ENCODE measurements around the gene POU6F2. TPM values are rescaled to one million over a fixed set of nuclear protein-coding genes. Genes with fewer than 3 reads are reported as not detected.

POU6F2 gene
- total RNA-seq, 1 experiment from 2014 or later: 0.19 TPM

DNA sequence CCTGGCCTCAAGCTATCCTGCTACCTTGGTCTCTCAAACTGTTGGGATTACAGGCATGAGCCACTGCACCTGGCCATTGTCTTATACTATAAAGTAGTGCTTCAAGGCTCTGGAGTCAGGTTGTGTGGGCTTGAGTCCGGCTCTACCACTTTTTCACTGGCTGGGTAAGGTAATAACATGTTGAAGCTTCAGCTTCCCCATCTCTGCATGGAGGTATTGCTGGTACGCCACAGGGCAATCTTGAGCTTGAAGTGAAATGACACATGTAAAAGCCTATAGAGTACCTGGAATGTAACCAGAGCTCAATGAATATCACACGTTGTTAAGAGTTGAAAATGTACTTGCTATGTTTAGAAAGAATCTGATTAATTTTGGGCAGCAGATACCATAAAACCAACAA, 120.8 kb downstream of the POU6F2 start:
- TF ChIP-seq CTCF (IDR thresholded peaks at IDR 0.05; ENCODE audit: unreplicated experiment): no peak
- Mint-ChIP-seq H3K9me3 (ENCODE audit: unreplicated experiment) (no peaks in the 10 kb centered on the region), H3K4me1 (ENCODE audit: insufficient read depth, unreplicated experiment) (no peaks in the 10 kb centered on the region), H3K27ac (ENCODE audit: low read depth, unreplicated experiment) (no peak overlapping the region), H3K36me3 (ENCODE audit: insufficient read depth, unreplicated experiment) (no peaks in the 10 kb centered on the region), H3K4me3 (ENCODE audit: unreplicated experiment) (no peak overlapping the region), H3K27me3 (ENCODE audit: insufficient read depth, unreplicated experiment) (peaks cover 86% of the 10 kb centered on the region)
- DNase-seq (ENCODE audit: unreplicated experiment): no peak
- no TSS peak for BruUV-seq (replicated peaks)
- intact Hi-C loops (cut with micrococcal nuclease): no loop called here
- ChIA-PET POLR2A (no interaction called here), CTCF (interaction anchor here (0.6 kb wide), 1 partner anchor 192 kb away, joined by 4 read pairs; no protein-coding TSS in a partner anchor)

GRCh38 chr7:39099146-39099545, 121.4 kb downstream of the POU6F2 start:
- TF ChIP-seq CTCF (IDR thresholded peaks at IDR 0.05; ENCODE audit: unreplicated experiment): no peak
- Mint-ChIP-seq H3K4me1 (ENCODE audit: insufficient read depth, unreplicated experiment) (no peaks in the 10 kb centered on the region), H3K9me3 (ENCODE audit: unreplicated experiment) (no peaks in the 10 kb centered on the region), H3K4me3 (ENCODE audit: unreplicated experiment) (no peak overlapping the region), H3K36me3 (ENCODE audit: insufficient read depth, unreplicated experiment) (no peaks in the 10 kb centered on the region), H3K27me3 (ENCODE audit: insufficient read depth, unreplicated experiment) (peaks cover 86% of the 10 kb centered on the region), H3K27ac (ENCODE audit: low read depth, unreplicated experiment) (no peak overlapping the region)
- no peak for DNase-seq (ENCODE audit: unreplicated experiment)
- intact Hi-C loops (cut with micrococcal nuclease): no loop called here
- no TSS peak for BruUV-seq (replicated peaks)
- CTCF ChIA-PET: interaction anchor here (1.0 kb wide), 1 partner anchor 12 kb away, joined by 3 read pairs; no protein-coding TSS in a partner anchor
- POLR2A ChIA-PET: no interaction called here

DNA sequence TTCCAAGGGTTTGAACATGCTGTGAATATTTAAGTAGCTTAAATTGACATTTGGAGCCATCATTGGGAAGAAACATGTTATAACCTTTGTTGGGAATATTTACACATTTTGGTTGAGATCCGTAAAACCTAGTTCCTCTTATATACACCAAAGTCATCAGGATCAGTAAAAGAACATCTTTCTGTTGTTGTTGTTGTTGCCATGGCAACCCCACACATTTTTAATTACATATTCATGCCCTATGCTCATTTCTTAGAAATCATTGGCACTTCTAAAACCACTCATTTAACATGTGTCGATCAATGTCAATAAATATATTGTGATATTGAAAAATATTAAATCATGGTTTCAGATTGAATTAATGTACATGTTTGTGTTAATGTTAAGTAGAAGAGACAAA, 122.6 kb downstream of the POU6F2 start:
- Mint-ChIP-seq H3K4me1 (ENCODE audit: insufficient read depth, unreplicated experiment) (no peaks in the 10 kb centered on the region), H3K9me3 (ENCODE audit: unreplicated experiment) (no peaks in the 10 kb centered on the region), H3K27ac (ENCODE audit: low read depth, unreplicated experiment) (no peak overlapping the region), H3K27me3 (ENCODE audit: insufficient read depth, unreplicated experiment) (peaks cover 90% of the 10 kb centered on the region), H3K4me3 (ENCODE audit: unreplicated experiment) (no peak overlapping the region), H3K36me3 (ENCODE audit: insufficient read depth, unreplicated experiment) (no peaks in the 10 kb centered on the region)
- DNase-seq (ENCODE audit: unreplicated experiment): no peak
- ChIA-PET POLR2A (no interaction called here), CTCF (interaction anchor here (0.7 kb wide), 1 partner anchor 300 kb away, joined by 5 read pairs; no protein-coding TSS in a partner anchor)
- no peak for TF ChIP-seq CTCF (IDR thresholded peaks at IDR 0.05; ENCODE audit: unreplicated experiment)
- BruUV-seq (replicated peaks): no TSS peak
- intact Hi-C loops (cut with micrococcal nuclease): no loop called here

GRCh38 chr7:39102234-39102633, 124.5 kb downstream of the POU6F2 start:
- TF ChIP-seq CTCF (IDR thresholded peaks at IDR 0.05; ENCODE audit: unreplicated experiment): no peak
- ChIA-PET POLR2A (no interaction called here), CTCF (no interaction called here)
- no peaks in the 10 kb centered on the region for H3K9me3 Mint-ChIP-seq (ENCODE audit: unreplicated experiment)
- DNase-seq (ENCODE audit: unreplicated experiment): no peak
- H3K4me3 Mint-ChIP-seq (ENCODE audit: unreplicated experiment): no peak overlapping the region
- H3K27me3 Mint-ChIP-seq (ENCODE audit: insufficient read depth, unreplicated experiment): peaks cover 86% of the 10 kb centered on the region
- H3K36me3 Mint-ChIP-seq (ENCODE audit: insufficient read depth, unreplicated experiment): no peaks in the 10 kb centered on the region
- intact Hi-C loops (cut with micrococcal nuclease): no loop called here
- no TSS peak for BruUV-seq (replicated peaks)
- no peak overlapping the region for H3K27ac Mint-ChIP-seq (ENCODE audit: low read depth, unreplicated experiment)
- H3K4me1 Mint-ChIP-seq (ENCODE audit: insufficient read depth, unreplicated experiment): no peaks in the 10 kb centered on the region

Data from MCF 10A (cell line).